BE2C (cell line): ENCODE measurements around the gene MAP3K7.

Experiments used
- DNase-seq: peaks from one replicate; pipeline ENCODE4 v3.0.0-alpha.2; 2020
- H3K27me3 ChIP-seq: fragments of 250-450 bp; sonication (Bioruptor Pico); 2 replicates; pipeline ENCODE4 v1.5.1; 2020; ENCODE audit warnings: mild to moderate bottlenecking
- H3K36me3 ChIP-seq: fragments of 250-450 bp; sonication (Bioruptor Pico); 2 replicates; pipeline ENCODE4 v1.5.1; 2020; ENCODE audit warnings: mild to moderate bottlenecking
- H3K4me1 ChIP-seq: fragments of 250-450 bp; sonication (Bioruptor Pico); 2 replicates; pipeline ENCODE4 v1.5.1; 2020
- H3K4me3 ChIP-seq: 2 replicates; pipeline ENCODE4 v1.5.1; 2011; ENCODE audit warnings: low read depth, low read length
- H3K9me3 ChIP-seq: fragments of 250-450 bp; sonication (Bioruptor Pico); 2 replicates; pipeline ENCODE4 v1.5.1; 2020
- TF ChIP-seq, protein P1 (sequence below): IDR thresholded peaks from 2 replicates; pipeline ENCODE4 v1.5.1; 2012; ENCODE audit warnings: mild to moderate bottlenecking, low read depth, low read length

The MAP3K7 gene

DNA sequence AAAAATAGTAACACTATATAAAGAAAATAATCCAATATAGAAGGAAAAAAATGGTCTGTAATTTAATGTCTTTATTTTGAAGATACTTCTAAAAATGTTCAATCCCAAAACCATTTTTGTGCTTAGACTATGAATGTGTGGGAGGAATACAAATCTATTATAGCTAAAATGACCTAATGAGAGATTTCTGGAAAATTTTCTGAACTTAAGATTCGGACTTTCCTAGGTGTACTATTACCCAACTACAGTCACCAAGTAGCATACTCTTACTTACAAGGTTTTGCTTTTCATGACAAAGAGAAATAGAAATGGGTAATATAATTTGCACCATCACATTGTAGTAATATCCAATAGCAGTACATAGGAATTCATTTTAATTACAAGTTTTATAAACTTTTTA is 29.9 kb downstream of the MAP3K7 start:
- H3K4me3 ChIP-seq, result no peak overlapping the region
- TF ChIP-seq, protein P1, sequence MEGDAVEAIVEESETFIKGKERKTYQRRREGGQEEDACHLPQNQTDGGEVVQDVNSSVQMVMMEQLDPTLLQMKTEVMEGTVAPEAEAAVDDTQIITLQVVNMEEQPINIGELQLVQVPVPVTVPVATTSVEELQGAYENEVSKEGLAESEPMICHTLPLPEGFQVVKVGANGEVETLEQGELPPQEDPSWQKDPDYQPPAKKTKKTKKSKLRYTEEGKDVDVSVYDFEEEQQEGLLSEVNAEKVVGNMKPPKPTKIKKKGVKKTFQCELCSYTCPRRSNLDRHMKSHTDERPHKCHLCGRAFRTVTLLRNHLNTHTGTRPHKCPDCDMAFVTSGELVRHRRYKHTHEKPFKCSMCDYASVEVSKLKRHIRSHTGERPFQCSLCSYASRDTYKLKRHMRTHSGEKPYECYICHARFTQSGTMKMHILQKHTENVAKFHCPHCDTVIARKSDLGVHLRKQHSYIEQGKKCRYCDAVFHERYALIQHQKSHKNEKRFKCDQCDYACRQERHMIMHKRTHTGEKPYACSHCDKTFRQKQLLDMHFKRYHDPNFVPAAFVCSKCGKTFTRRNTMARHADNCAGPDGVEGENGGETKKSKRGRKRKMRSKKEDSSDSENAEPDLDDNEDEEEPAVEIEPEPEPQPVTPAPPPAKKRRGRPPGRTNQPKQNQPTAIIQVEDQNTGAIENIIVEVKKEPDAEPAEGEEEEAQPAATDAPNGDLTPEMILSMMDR, result no peak

DNA sequence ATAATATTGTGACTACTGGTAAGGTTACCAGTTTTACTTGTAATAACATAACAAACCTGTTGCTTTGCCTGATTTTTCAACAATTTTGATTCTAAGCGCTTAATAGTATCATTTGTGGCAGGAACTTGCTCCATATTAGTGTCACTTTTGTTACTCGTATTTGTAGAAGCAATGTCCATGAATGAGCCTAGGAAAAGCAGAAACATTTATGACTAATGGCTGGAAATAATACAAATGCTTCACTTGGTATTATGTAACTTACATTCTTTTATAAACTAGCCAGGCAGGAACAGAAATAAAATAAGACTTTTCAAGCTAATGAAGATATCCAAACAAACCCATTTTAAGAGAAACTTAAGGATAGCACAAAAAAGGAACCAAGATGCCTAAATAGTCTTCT is 38.9 kb downstream of the MAP3K7 start:
- TF ChIP-seq, protein P1, result no peak

More for the DNA sequence above, 29.9 kb downstream of the MAP3K7 start:
- Histone ChIP-seq H3K36me3 (peaks cover 33% of the 10 kb centered on the region), H3K9me3 (no peaks in the 10 kb centered on the region; the same call in 1 of the 2 replicates), H3K27me3 (no peaks in the 10 kb centered on the region), H3K4me1 (no peaks in the 10 kb centered on the region)
- no peak for DNase-seq

DNA sequence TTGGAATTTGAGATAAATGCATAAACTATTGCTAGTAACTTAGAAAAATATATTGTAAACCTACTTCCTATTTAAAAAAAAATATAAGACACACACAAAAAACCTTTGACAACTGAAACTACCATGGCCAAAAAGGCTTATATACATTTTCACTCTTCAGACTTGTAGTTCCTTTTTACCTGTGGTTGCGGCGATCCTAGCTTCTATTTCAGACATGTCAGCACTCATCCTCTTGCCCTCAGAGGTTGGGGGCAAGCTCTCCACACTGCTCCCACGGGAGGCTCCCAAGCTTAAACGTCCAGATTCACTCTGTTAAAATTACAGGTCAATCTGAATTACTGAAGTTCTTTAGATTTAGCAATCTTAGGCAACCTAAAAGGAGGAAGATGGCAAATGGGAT is 39.8 kb downstream of the MAP3K7 start:
- TF ChIP-seq, protein P1, result no peak
- Histone ChIP-seq H3K36me3 (peaks cover 22% of the 10 kb centered on the region), H3K4me1 (no peaks in the 10 kb centered on the region)

More for the DNA sequence above, 38.9 kb downstream of the MAP3K7 start:
- no peaks in the 10 kb centered on the region for H3K4me1 ChIP-seq
- H3K9me3 ChIP-seq, result no peaks in the 10 kb centered on the region
- no peak for DNase-seq
- no peaks in the 10 kb centered on the region for H3K27me3 ChIP-seq
- H3K4me3 ChIP-seq, result no peak overlapping the region
- H3K36me3 ChIP-seq, result peaks cover 30% of the 10 kb centered on the region

DNA sequence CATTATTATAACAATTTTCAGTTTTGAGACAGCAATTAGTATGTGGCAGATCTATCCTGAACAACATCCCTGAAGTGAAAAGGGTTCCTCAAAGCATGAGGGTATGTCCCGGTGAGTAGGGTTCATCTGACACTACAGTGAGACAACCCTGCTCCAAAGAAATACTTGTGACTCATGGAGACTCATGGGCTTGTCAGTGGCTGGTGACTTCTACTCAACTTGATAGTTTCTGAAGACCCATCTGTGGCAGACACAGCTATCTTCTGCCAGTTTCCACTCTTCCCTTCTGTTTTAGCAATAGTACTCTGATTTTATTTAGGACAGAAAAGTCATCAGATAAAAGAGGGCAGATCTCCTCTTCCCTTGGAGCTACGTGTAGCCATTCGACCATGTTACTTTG is 41.4 kb downstream of the MAP3K7 start:
- Histone ChIP-seq H3K9me3 (no peaks in the 10 kb centered on the region), H3K4me1 (no peaks in the 10 kb centered on the region), H3K36me3 (peaks cover 22% of the 10 kb centered on the region), H3K27me3 (no peaks in the 10 kb centered on the region), H3K4me3 (no peak overlapping the region)
- no peak for DNase-seq
- TF ChIP-seq, protein P1, result no peak

More for the DNA sequence above, 39.8 kb downstream of the MAP3K7 start:
- Histone ChIP-seq H3K9me3 (no peaks in the 10 kb centered on the region), H3K4me3 (no peak overlapping the region), H3K27me3 (no peaks in the 10 kb centered on the region)
- DNase-seq, result no peak

DNA sequence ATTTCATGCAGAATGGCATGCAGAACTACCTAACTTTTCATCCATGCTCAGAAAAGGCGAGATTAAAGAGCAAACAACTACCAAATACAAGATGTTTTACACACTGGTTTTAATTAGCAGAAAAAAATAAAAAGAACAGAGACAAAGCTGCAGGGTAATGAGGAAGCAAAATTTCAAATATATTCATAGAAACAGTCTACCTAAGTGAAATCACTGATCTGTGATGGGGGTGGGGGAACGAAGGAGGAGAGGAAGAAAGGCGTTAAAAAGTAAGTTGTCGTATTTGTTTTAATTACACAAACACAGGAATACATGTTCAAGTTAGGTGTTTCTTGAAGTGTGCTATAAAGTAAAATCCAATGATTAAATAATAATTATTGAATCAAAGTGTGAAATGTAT is 42.1 kb downstream of the MAP3K7 start:
- no peak overlapping the region for H3K4me3 ChIP-seq
- DNase-seq, result no peak
- no peaks in the 10 kb centered on the region for H3K27me3 ChIP-seq
- no peaks in the 10 kb centered on the region for H3K4me1 ChIP-seq
- no peaks in the 10 kb centered on the region for H3K9me3 ChIP-seq
- peaks cover 22% of the 10 kb centered on the region for H3K36me3 ChIP-seq
- TF ChIP-seq, protein P1, result no peak

DNA sequence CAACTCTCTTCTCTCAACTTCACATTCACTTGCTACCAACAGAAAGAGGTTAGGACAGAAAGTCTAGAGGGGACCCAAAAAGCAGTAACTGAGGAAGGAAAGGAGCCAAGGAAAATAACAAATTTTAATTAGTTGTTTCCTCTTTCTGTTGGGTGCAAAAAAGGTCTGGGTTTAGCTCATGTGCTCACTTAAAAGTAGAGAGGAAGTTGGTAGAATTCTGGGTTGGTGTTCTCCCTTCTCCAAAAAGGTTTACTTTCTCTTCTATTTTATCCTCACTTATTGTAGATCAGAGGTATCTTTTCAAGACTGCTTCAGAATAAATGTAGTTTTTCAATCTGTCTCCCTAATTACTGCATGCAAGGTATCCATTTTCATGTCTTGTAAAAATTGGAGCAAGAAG is 42.8 kb downstream of the MAP3K7 start:
- DNase-seq, result no peak
- Histone ChIP-seq H3K4me1 (no peaks in the 10 kb centered on the region), H3K27me3 (no peaks in the 10 kb centered on the region), H3K36me3 (peaks cover 22% of the 10 kb centered on the region), H3K4me3 (no peak overlapping the region), H3K9me3 (no peaks in the 10 kb centered on the region)
- TF ChIP-seq, protein P1, result no peak
